Gastrocnemius medialis (tissue), 4 donors: ENCODE data around the gene LAMA3. TPM values are rescaled to one million over a fixed set of nuclear protein-coding genes. Genes with fewer than 3 reads are reported as not detected.

Experiments used
- ATAC-seq, 2 donors: fragments of 150-250 bp; one replicate each; pipeline ENCODE4 v1.9.1; 2016
- DNase-seq, 2 donors: peaks; one replicate each; pipeline ENCODE4 v3.0.0-alpha.2; 2019
- H3K27ac ChIP-seq, 4 donors: fragments of 200-600 bp; sonication (generic); 1 replicate in 1 of 4; 2 replicates in 3 of 4; pipeline ENCODE4 v1.5.1; 2016 to 2018; ENCODE audit warnings: mild to moderate bottlenecking in 2 of 4, moderate library complexity in 1 of 4
- H3K27me3 ChIP-seq, 3 donors: fragments of 200-600 bp; sonication (generic) in 2 of 3; 1 replicate in 1 of 3; 2 replicates in 2 of 3; pipeline versions ENCODE4 v1.5.1 to v1.6.0; 2016 to 2019; ENCODE audit warnings: mild to moderate bottlenecking in 1 of 3, moderate library complexity in 1 of 3
- H3K36me3 ChIP-seq, 2 donors: fragments of 200-600 bp; sonication (generic) in 1 of 2; one replicate each; pipeline ENCODE4 v1.5.1; 2017 to 2018
- H3K4me1 ChIP-seq, 2 donors: fragments of 200-600 bp; sonication (generic) in 1 of 2; one replicate each; pipeline ENCODE4 v1.5.1; 2016 to 2017; ENCODE audit warnings: mild to moderate bottlenecking in 2 of 2
- H3K4me3 ChIP-seq, 4 donors: fragments of 200-600 bp; sonication (generic) in 3 of 4; 1 replicate in 1 of 4; 2 replicates in 3 of 4; pipeline ENCODE4 v1.5.1; 2016 to 2019; ENCODE audit warnings: mild to moderate bottlenecking in 2 of 4
- H3K9me3 ChIP-seq, 3 donors: fragments of 200-600 bp; sonication (generic) in 2 of 3; 1 replicate in 1 of 3; 2 replicates in 2 of 3; pipeline ENCODE4 v1.5.1; 2016 to 2019
- POLR2A ChIP-seq, 2 donors: fragments of 450-650 bp; IDR thresholded peaks; one replicate each; pipeline ENCODE4 v1.6.1; 2017; ENCODE audit warnings: antibody characterized with exemption in 2 of 2, mild to moderate bottlenecking in 2 of 2, moderate library complexity in 2 of 2
- in situ Hi-C, 4 donors: fragments of 200-750 bp; cut with MboI; loops; one replicate each; pipeline versions ENCODE4 v1.15.0 to v1.8.0; 2017; ENCODE audit warnings: low sequenced_read_pairs in 4 of 4
- intact Hi-C: fragments of 100-400 bp; cut with DNase I; formaldehyde crosslinking; loops from one replicate; pipeline ENCODE4 v1.15.1; 2023; ENCODE audit warnings: low total_unique reads
- total RNA-seq, 4 donors: library from RNA; depleted of rRNA; stranded (reverse); fragments of >200 nt; gene quantifications; one replicate each; pipeline versions ENCODE4 v1.1.0 to v1.2.3, GENCODE V29; 2016
- TF ChIP-seq, protein P1 (sequence below), 5 experiments: fragments of 450-650 bp in 3 of 5; fragments of 200-600 bp in 2 of 5; sonication (generic) in 2 of 5; IDR thresholded peaks in 4 of 5; conservative IDR thresholded peaks in 1 of 5; 1 replicate in 4 of 5; 2 replicates in 1 of 5; pipeline ENCODE4 v1.5.1; 2016 to 2019; ENCODE audit warnings: antibody characterized with exemption in 5 of 5, mild to moderate bottlenecking in 3 of 5, moderate library complexity in 3 of 5

LAMA3 gene
- total RNA-seq, 4 donors from 2014 or later = 1.1 to 5.3 (median 2.1) TPM

DNA sequence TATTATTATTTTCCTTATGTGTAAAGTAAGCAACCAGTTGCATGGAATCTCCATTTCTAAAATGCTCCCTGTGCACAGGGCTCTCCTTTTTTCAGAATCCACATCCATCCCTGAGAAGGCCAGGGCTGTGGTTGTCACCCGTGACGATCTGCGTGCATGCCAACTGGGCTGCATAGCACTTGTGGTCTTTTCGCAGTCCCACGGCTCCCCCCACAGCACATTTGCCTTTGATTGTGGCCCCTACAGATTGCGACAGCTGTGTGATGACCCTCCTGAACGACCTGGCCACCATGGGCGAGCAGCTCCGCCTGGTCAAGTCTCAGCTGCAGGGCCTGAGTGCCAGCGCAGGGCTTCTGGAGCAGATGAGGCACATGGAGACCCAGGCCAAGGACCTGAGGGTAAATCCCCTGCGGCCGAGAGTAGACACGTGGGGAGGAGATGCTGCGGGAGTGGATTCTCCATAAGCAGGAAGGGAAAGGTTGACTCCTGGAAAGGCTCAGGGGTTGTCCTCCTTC lies 205.5 kb downstream of the LAMA3 start:
- H3K9me3 ChIP-seq = no peaks in the 10 kb centered on the region
- in situ Hi-C loops (no loop called here), intact Hi-C loops (no loop called here)
- no peaks in the 10 kb centered on the region for H3K4me1 ChIP-seq
- no peaks in the 10 kb centered on the region for H3K36me3 ChIP-seq
- no peak for TF ChIP-seq POLR2A (IDR thresholded peaks at IDR 0.05)
- TF ChIP-seq, protein P1, sequence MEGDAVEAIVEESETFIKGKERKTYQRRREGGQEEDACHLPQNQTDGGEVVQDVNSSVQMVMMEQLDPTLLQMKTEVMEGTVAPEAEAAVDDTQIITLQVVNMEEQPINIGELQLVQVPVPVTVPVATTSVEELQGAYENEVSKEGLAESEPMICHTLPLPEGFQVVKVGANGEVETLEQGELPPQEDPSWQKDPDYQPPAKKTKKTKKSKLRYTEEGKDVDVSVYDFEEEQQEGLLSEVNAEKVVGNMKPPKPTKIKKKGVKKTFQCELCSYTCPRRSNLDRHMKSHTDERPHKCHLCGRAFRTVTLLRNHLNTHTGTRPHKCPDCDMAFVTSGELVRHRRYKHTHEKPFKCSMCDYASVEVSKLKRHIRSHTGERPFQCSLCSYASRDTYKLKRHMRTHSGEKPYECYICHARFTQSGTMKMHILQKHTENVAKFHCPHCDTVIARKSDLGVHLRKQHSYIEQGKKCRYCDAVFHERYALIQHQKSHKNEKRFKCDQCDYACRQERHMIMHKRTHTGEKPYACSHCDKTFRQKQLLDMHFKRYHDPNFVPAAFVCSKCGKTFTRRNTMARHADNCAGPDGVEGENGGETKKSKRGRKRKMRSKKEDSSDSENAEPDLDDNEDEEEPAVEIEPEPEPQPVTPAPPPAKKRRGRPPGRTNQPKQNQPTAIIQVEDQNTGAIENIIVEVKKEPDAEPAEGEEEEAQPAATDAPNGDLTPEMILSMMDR (IDR thresholded peaks at IDR 0.05 in 4 of 5, conservative IDR thresholded peaks at IDR 0.05 in 1 of 5) = no peak
- no peak overlapping the region for H3K27ac ChIP-seq
- no peaks in the 10 kb centered on the region for H3K27me3 ChIP-seq
- no peak overlapping the region for H3K4me3 ChIP-seq
- no peak for ATAC-seq
- DNase-seq = no peak

DNA sequence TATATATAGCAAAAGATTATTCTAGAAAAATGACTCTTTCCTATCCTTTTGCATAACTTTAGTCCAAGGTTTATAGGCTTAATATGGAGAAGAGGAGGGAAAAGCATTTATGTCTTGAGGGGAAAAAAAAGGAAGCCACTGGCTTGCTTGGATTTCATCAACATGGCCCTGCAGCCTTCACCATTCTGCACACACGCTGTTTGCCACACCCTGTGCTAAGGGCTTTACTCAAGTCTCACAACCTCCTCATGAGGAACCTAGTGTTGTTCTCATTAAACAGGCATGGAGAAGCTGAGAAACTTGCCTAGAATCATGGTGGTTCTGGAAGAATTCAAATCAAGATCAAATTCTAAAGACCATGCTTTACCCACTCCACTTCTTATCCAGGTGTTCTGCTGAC lies 208.0 kb downstream of the LAMA3 start:
- no peak overlapping the region for H3K27ac ChIP-seq
- intact Hi-C loops (no loop called here), in situ Hi-C loops (no loop called here)
- no peaks in the 10 kb centered on the region for H3K4me1 ChIP-seq
- no peak overlapping the region for H3K4me3 ChIP-seq
- ATAC-seq (no peak), DNase-seq (no peak)
- TF ChIP-seq, protein P1 (IDR thresholded peaks at IDR 0.05 in 4 of 5, conservative IDR thresholded peaks at IDR 0.05 in 1 of 5) = no peak
- no peak for TF ChIP-seq POLR2A (IDR thresholded peaks at IDR 0.05)
- no peaks in the 10 kb centered on the region for H3K36me3 ChIP-seq
- H3K9me3 ChIP-seq = no peaks in the 10 kb centered on the region
- H3K27me3 ChIP-seq = no peaks in the 10 kb centered on the region

DNA sequence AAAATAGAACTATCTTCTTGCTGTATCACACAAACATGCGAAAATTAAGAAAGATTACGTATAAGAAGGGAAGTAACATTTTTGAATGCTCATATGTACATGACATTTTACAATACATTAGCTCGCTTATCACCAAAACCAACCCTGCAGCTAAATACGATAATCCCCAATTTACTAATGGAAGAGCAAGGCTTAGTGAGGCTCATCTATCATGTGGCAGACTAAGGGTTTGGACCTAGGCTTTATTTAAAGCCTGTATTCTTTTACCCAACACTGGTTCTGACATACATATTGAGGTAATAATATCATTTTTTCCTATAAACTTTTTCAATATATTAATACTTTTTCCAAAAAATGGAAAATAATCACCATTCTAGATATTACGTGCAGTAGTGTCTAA lies 208.5 kb downstream of the LAMA3 start:
- in situ Hi-C loops = no loop called here
- Histone ChIP-seq H3K36me3 (no peaks in the 10 kb centered on the region), H3K27ac (no peak overlapping the region), H3K4me1 (no peaks in the 10 kb centered on the region), H3K9me3 (no peaks in the 10 kb centered on the region), H3K4me3 (no peak overlapping the region), H3K27me3 (no peaks in the 10 kb centered on the region)
- ATAC-seq (no peak), DNase-seq (no peak)
- TF ChIP-seq POLR2A (IDR thresholded peaks at IDR 0.05) = no peak
- TF ChIP-seq, protein P1 (IDR thresholded peaks at IDR 0.05 in 4 of 5, conservative IDR thresholded peaks at IDR 0.05 in 1 of 5) = no peak
- intact Hi-C loops = no loop called here

DNA sequence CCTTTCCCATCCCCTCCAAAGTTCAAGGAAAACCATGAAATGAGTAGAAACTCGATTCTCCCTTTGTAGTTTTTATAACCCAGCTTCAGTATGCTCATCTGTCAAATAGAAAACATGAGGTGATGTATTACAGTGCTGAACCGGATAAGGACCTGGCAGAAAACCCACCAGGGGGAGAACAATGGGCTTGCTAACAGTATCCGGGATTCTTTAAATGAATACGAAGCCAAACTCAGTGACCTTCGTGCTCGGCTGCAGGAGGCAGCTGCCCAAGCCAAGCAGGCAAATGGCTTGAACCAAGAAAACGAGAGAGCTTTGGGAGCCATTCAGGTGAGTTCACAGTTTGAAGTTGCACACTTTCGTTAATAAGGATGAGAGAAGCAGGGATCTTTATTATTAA lies 211.7 kb downstream of the LAMA3 start:
- intact Hi-C loops = no loop called here
- ATAC-seq (no peak), DNase-seq (no peak)
- H3K9me3 ChIP-seq = no peaks in the 10 kb centered on the region
- no peaks in the 10 kb centered on the region for H3K4me1 ChIP-seq
- TF ChIP-seq, protein P1 (IDR thresholded peaks at IDR 0.05 in 4 of 5, conservative IDR thresholded peaks at IDR 0.05 in 1 of 5) = no peak
- no peak for TF ChIP-seq POLR2A (IDR thresholded peaks at IDR 0.05)
- H3K27me3 ChIP-seq = no peaks in the 10 kb centered on the region
- H3K4me3 ChIP-seq = no peak overlapping the region
- H3K36me3 ChIP-seq = no peaks in the 10 kb centered on the region
- no peak overlapping the region for H3K27ac ChIP-seq
- in situ Hi-C loops = loop anchor here in 2 of 4 donors (25.0 kb wide), 3 partner anchors 89 to 264 kb away; partner anchors contain the start of gene ANKRD29 (in 1 of the 2)

DNA sequence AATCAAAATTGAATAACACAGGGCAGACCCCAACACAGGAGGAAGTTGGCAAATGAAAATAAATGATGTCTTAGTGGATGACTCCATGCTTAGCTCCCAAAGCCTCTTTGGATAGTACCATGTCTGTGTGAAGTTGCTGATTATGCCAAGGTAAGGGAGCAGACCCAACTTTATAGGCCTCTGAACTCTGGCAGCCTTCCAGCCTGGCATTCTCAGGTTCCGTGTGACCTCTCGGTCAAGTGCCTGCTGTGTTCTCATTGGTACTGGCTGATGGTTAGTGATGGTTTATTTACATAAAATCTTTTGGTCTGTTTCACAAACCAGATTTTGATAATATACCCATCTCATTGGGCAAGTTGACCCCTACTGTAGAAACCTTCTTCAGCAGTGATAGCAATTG lies 213.1 kb downstream of the LAMA3 start:
- in situ Hi-C loops = loop anchor here in 2 of 4 donors (25.0 kb wide), 3 partner anchors 90 to 265 kb away; partner anchors contain the start of gene ANKRD29 (in 1 of the 2)
- no peak for ATAC-seq
- DNase-seq = no peak
- no peak overlapping the region for H3K27ac ChIP-seq
- no peaks in the 10 kb centered on the region for H3K27me3 ChIP-seq
- no peaks in the 10 kb centered on the region for H3K9me3 ChIP-seq
- TF ChIP-seq, protein P1 (IDR thresholded peaks at IDR 0.05 in 4 of 5, conservative IDR thresholded peaks at IDR 0.05 in 1 of 5) = no peak
- TF ChIP-seq POLR2A (IDR thresholded peaks at IDR 0.05) = no peak
- no peaks in the 10 kb centered on the region for H3K4me1 ChIP-seq
- no peak overlapping the region for H3K4me3 ChIP-seq
- no peaks in the 10 kb centered on the region for H3K36me3 ChIP-seq
- intact Hi-C loops = no loop called here
